TTC549 (cell line): ENCODE data around the gene IZUMO4.
"Not testable (repeated sequence)": the region's sequence is repeated elsewhere in the genome, so short reads cannot be mapped to it uniquely, and the experiment has no call there.

Source experiments
- FAIRE-seq: peaks from 2 replicates; lab custom pipeline; 2012; peaks lifted over from hg19 to GRCh38; lab: Jason Lieb, UNC

IZUMO4 gene

DNA sequence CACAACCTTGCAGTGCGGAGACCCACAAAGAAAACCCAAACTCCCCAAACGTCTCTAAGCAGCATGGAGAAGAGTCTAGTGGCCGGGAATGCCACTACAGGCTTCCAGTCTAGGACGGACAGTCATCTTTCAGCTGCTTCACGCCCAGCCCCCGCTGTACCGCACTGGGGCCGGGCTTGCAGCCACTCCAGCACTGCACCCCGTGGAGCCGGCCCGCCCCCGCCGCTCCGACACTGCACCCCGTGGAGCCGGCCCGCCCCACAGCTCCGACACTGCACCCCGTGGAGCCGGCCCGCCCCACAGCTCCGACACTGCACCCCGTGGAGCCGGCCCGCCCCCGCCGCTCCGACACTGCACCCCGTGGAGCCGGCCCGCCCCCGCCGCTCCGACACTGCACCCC, 31.5 kb downstream of the IZUMO4 start:
- FAIRE-seq: not testable (repeated sequence)

DNA sequence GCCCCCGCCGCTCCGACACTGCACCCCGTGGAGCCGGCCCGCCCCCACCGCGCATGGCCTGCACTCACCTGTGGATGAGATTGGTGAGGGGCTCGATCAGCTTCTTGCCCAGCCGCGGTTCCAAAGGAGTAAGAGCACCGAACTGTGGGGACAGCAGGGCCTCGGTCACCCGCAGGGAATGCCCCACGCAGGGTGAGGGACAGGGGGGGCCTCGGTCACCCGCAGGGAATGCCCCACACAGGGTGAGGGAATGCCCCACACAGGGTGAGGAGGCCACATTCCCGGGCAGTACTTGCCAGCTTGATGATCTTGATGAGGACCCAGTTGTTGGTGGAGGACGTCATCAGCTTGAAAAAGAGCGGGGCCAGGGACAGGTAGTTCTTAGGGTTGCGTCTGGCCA, 32.3 kb downstream of the IZUMO4 start:
- no peak for FAIRE-seq

DNA sequence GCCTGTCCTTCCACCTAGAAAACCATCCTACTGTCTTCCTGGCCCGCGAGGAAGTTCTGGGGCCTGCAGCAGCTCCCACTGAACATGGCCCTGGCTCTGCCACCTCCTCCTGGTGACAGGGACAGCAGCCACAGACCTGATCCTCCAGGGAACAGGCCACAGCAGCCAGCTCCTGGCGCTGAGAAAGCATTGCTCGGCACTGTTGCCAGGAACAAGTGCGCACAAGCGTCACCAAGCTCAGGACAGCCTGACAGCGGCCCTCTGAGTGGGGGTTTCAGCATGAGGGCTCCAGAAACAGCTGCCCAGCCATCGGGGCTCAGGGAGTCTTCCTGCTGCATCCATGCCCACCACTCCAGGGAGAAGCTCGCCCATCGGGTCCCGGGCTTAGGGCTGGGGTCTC, 32.8 kb downstream of the IZUMO4 start:
- FAIRE-seq: no peak

DNA sequence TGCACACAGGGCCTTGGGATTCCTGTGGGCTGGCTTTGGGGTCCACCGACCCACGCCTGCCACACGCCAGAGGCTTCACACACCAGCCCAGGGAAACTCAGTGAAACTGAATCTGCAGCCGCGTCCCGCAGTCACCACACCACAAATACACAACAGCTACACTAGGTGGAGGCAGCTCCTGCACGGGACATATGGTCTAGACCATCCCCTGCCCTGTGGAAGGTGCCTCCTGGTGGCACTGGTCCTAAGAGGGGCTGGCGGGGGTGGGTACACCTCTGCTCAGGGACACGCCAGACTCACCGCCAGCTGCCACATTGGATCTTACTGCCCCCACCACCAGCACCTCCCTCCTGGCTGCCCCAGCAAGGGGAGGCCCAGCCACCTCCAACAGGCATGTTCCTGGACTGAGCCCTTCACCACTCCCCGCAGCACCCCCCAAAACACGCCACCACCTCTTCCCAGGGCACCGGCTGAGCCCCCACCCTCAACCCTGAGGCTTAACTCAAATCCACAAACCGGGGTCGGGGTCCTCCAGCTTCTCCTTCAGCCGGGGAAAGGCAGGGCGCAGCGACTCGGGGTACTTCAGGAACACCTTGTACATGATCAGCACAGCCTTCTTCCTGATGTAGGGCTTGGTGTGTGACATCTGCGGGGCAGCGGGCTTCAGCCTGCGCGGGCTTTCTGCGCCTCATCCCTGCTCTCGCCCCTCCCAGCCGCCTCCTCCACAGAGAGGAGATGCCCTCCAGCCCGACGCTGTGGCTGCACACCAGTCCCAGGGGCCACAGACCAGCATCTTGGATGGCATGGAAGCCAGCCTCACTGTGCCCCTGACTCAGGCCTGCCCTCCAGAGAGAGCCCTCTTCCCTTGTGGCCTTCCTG, 33.4 kb downstream of the IZUMO4 start:
- FAIRE-seq: no peak

DNA sequence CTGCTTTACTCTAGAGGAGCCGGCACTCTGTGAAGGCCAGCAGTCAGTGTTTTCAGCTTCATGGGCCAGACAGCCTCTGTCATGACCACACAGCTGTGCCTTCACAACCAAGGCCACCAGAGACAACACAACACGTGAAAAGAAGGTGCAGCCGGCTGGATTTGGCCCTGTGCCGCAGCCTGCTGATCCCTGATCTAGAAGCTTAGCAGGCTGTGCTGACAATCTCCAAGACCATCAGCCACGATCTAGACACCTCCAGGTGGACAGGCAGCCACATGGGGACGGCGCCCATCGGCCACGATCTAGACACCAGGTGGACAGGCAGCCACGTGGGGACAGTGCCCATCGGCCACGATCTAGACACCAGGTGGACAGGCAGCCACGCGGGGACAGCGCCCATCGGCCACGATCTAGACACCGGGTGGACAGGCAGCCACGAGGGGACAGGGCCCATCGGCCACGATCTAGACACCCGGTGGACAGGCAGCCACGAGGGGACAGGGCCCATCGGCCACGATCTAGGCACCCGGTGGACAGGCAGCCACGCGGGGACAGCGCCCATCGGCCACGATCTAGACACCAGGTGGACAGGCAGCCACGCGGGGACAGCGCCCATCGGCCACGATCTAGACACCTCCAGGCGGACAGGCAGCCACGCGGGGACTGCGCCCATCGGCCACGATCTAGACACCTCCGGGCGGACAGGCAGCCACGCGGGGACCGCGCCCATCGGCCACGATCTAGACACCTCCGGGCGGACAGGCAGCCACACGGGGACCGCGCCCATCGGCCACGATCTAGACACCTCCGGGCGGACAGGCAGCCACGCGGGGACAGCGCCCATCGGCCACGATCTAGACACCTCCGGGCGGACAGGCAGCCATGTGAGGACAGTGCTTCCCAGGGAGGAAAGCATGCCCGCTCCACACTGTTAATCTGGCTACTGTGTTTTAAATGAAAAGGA, 34.6 kb downstream of the IZUMO4 start:
- FAIRE-seq: not testable (repeated sequence)

DNA sequence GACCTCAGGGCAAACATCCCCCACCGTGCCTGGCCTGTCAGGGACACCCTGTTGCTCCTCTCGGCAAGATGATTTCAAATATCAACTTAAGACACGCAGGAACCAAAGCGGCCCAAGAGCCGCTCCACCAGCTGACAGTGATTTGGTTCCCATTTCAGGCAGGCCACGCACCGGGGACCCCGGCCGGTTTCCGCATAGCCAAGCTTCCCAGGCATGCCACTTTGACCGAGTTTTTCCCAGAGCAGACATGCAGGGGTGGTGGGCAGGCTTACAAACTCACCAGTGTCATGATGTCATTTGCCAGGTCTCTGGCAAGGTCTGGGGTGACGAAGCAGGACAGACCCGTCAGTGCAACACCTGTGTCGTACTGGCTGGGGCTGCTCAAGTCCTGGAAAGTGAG, 35.5 kb downstream of the IZUMO4 start:
- no peak for FAIRE-seq

DNA sequence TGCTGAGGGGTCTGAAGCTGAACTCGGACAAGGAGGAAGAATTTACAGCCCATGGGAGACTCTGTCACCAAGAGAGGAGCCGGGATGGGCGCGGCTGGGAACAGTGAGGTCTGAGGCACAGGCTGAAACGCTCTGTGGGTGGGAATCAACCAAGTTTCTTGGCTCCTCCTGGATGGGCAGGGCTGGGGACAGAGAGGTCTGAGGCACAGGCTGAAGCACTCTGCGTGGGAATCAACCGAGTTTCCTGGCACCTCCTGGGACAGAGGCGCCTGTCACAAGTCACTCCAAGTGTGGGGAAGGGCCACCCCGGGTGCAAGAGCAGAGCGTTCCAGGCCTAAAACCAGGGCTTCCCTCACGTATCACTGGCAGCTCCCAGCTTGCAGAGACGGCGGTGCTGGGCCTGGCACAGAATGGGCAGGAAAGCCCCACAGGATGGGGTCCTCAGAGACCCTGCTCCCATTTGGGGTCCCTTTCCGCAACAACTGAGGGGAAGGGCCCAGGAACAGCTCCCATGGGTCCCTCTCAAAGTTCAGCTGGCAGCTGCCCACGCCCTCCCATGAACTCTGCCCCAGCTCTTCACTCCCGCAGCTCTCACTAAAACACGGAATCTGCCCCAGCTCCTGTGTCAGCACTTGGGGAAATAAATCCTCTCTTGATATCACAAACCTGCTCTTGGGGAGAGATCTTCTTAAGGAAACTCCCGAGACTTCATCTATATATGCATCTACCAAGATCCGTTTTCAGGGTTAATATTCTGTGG, 36.2 kb downstream of the IZUMO4 start:
- FAIRE-seq: no peak

DNA sequence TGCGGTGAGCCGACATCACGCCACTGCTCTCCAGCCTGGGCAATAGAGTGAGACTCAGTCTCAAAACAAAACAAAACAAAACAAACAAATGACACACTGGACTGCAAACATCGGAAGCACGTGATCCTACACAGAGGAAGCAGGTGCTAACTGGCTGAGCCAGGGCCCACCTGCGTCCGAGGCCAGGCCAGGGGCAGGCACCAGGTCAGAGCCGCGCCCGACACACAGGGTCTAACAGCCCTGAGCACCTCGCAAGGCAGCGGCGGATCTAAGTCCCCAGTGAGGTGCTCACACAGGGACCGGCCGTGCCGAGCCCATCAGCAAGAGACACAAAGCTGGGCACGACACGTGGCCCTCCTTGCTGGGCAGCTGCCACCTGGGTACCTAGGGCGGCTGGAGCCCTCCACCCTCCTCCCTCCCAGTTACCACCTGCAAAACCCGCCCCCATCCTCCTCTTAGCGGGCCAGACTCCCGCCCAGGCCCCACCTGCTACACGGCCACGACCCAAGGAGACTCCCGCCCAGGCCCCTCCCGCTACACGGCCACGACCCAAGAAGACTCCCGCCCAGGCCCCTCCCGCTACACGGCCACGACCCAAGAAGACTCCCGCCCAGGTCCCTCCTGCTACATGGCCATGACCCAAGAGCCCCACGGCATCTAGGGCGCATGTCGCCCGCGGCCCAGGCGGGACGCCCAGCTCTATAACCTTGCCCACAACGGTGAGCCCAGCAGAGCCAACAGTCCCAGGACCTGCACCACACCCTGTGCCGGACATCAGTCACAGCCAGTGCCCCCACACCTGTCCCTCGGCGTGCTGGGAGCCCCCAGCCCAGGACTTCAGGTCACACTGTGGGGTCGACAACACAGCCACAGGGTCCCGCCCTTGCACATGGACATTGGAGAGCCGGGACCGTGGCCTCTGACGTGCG, 39.0 kb downstream of the IZUMO4 start:
- FAIRE-seq: no peak

DNA sequence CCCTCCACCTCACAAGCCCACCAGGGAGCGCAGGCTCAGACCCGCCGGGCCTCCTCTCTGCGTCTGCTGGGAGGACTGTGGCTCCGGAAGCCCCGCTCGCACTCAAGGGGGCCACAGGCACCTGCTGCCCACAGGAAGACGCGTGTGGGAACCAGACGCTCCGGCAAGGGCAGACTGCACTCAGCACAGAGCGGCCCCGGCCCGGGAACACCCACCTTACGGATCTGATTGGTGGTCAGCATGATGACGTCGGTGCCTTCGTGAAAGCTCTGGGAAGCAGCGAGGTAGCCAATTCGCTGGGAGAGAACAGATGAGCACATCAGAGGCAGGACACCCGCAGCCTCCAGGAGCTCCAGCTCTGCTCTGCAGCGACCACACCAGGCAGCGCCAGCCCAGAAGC, 40.1 kb downstream of the IZUMO4 start:
- FAIRE-seq: no peak

DNA sequence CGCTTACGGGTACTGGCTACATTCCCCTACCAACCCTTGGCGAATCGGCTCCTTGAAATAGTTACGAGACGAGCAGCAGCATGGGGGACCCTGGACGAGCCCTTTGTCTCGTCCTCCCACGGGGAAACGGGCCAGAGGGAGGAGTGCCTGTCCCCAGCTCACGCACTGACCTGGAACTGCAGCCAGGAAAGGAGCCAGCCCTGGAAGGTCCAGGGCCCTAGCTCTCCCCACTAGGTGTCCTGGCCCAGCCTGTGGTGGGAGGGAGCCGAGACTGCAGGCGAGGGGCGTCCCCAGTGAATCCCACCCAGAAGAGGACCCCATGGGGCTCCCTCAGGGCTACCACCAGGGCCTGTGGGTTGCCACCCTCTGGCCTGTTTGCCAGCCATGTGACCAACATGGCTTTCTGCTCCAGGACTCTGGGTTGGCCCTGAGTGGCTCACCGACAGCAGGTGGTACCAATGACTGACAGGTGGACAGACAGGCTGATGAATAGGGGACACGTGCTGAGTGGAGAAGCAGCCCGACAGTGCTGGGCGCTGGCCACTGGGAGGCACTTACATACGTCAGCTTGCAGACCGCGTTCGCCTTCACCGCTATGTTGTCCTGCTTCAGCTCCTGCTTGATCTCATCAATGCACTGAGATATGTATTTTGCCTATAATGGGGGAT, 41.5 kb downstream of the IZUMO4 start:
- no peak for FAIRE-seq

DNA sequence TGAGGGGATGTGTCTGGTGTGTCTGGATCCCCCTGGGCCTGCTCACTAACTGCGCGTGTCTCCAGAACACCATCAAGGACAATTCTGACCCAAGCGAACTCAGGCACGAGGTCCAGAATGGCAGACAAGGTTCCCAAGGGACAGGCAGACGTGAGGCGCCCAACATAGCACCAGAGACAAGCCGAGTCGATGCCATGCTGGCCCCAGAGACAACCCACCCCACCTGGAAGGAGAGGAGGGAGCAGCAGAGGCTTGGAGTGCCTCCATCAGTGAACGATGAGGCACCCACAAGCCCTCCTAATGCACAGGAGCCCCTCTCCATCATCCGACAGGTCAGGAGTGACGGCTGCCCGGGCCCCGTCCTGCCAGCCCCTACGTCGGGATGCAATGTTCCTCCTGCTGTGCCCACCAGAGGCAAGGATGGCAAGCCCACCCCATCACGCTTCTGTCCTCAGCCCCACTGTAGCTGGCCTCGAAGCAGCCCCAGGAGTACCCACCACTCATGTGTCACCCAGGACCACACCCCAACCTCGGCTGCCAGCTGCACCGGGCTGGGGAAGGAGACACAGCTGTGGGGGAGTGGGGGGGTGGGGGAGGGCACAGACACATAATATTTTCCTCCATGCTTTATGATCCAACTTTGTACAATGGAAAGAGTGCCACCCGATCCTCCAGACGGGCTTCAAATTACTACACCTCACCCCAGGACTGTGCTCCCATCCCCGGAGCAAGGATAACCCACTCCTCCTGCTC, 42.8 kb downstream of the IZUMO4 start:
- FAIRE-seq: no peak

DNA sequence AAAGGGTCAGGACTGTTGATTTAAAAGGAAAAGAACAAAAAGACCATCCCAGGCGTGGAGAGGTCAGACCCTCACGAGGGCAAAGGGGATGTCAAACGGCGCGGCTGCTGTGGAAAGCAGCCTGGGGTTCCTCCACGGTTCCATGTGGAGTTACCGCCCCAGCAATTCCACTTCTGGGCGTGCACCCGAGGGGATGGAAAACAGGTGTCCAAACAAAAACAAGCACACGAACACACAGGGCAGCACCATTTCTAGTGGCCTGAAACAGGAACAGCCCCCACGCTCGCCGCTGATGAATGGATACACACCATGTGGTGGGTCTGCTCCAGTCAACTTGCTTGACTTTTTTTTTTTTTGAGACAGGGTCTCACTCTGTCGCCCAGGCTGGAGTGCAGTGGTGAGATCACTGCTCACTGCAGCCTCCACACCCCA, 43.4 kb downstream of the IZUMO4 start:
- no peak for FAIRE-seq

DNA sequence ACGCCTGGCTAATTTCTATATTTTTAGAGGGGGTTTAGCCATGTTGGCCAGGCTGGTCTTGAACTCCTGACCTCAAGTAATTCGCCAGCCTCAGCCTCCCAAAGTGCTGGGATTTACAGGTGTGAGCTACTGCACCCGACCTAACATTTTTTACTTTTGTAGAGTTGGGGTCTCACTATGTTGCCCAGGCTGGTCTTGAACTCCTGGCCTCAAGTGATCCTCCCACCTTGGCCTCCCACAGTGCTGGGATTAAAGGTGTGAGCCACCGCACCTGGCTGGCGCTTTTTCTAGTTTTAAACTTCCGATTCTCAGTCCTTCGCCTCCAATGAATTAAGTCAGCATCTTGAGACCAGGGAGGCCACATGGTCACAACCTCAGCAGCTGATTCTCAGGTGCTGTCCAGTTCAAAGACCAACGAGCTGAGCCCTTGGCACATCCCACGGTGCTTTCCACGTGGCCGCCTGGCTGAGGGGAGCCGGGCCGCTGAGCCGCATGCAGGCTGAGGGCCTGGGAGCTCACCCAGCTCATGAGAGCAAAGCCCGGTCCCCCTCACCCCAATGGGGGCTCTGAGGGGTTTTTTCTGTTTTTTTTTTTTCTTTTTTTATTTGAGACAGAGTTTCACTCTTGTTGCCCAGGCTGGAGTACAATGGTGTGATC, 45.6 kb downstream of the IZUMO4 start:
- no peak for FAIRE-seq

DNA sequence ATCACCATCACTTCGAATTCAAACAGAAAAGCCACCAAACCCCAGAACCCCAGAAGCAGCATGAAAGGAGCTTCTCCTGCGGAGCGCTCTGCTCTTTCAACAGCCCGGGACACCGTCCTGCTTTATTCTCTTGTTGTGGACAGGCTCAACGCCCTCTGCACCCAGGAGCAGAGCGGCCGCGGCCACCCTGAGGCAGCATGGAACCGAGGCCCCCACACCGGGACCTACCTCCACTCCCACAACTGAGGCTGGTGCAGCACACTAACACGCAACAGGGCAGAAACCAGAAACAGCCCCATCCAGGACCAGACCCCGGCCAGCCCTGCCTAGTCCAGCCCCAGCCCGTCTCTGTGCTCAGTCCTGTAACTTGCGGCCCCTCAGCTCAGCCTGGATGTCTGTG, 47.5 kb downstream of the IZUMO4 start:
- FAIRE-seq: no peak

DNA sequence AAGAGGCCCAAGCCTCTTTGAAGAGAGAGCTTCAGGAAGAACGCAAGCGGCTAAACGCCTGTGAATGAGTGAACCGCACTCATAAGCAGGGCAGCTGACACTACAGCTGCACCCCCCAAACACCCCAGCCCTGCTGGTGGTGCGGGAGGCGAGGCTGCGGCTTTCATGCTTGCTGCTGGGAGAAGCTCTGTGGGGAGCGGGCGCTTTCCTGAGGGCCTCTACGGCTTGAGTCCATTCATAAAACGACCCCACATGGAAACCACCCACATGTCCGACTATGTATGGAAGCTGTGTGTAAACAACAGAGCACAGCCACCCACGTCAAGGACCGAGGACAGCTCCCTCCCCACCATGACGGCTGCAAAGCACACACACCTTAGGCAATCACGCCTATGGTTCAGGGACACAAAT, 49.1 kb downstream of the IZUMO4 start:
- FAIRE-seq: no peak

DNA sequence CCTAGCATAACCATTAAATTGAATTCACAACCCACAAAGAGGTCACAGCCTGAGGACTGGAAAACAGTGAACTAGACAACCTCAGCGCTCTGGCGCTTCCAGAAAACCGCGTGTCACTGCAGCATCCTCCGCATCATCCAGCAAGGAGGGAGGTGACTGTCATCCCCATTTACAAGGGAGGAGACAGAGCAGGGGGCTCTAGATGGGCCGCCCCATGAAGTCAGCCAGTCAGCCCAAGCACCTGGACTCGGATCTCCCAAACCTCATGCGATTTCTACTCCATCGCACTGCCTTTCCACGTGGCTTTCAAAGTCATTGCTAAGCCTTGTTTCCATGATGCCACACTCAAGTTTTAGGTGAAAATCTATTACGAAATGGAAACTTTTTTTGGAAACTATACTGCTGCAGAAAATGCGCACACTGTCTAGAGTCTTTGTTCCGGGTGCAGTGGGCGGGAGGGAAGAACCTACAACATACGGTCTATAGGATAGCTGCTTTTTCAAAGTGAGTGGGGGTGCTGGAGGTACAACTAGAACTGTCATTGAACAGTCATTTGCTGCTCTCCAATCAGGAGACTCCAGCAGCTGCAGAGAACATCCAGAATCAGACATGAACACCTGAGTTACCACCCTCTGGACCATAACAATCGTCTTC, 51.9 kb downstream of the IZUMO4 start:
- FAIRE-seq: no peak
